Middle frontal gyrus (tissue), 1 donor: Measurements from ENCODE around the gene NR3C2.

ENCODE experiments used
- DNase-seq: peaks from one replicate; pipeline ENCODE4 v3.0.0-alpha.2; 2015; ENCODE audit warnings: low spot score; ENCODE audit errors: extremely low spot score

NR3C2 gene

DNA sequence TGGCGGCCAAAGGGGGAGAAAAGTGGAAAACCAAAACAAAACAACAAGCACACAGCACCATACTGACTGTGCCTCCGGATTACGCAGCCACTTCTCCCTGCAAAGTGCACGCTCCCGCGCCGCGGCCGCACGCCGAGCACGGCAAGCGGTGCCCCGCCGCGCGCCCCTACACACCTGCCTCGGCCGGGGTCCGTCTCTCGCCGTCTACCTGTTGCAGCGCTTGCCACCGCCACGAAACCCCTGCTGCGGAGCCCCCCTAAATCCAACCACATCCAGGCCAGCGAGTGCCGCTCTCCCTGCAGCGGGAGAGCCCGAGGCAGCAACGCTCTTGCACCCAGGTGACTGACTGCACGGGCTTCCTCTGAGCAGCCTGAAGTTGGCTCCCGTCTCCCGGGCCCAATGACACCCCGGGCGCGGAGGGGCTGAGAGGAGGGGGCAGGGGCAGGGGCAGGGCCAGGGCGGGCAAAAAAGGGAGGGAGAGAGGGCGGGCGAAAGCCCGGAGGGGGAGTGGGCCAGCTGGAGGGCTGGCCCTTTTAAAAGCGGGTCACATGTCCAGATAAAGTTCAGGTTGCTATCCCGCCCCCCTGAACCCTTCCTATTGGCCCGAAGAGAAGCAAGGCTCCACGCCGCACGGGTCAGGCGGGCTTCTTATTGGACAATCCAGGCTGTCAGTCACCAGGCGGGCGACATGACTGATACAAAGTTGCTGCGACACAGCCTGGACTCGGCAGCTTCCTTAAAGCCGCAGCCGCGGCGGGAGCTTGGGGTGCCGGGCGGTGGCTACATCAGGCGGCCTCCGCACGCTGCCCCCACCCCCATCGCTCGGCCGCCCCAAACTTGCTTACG, at the start of gene NR3C2:
NR3C2 (minus strand) TSS at position 429 of the 846 bp plus-strand sequence.
- DNase-seq: peak; percentile 99

DNA sequence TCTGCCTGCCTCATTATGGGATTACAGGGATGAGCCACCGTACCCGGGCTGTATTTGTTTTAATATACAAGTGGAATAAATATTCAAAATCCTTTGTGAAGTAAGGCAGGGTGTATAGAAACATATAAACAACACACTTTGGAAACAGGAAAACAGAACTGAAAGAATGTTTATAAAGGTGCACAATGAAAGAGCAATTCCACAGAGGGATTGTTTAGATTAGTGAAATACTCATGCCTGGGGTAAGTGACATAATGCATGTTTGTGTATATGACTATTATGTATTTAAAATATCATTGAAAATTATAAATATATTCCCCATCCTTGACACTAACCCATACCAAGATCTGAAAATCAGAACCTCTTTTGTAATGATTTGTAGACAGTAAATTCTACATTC, 45.0 kb upstream of the NR3C2 start:
- no peak for DNase-seq

DNA sequence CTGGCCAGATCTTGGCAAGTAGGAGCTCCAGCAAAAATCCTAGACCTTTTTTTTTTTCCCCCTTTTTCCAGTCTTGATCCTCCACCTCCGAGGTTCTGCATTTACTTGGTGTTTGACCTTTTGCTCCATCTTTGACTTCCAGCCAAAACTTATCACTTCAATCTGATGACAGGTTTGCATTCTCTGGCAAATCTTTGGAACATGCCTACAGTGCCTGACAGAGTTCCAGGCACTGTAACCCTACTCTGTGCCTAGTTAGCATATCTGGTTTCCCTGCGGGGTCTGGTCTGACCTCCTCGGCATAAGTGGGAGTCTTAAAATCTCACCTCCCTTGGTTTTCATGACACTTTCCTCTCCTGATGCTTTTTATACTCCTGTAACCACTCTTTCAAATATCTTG, 39.4 kb upstream of the NR3C2 start:
- no peak for DNase-seq

DNA sequence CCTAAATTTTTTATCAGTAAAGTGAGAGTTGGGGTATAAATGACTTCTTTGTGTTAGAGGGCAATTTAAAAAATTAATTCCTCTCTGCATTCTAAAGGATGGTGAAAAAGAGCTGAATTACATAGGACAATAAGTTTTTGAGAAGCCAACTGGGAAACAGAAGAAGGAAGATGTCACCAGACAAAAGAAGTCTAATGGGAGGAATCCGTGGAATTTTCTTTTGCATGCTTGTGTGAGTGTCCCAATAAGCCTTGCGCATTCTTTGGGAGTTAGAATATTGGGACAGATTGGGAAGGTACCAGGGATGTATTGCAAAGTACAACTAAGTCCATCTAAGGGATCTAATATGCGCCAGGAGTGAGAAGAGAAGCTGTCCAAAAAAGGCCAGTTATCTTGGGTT, 35.1 kb upstream of the NR3C2 start:
- no peak for DNase-seq

DNA sequence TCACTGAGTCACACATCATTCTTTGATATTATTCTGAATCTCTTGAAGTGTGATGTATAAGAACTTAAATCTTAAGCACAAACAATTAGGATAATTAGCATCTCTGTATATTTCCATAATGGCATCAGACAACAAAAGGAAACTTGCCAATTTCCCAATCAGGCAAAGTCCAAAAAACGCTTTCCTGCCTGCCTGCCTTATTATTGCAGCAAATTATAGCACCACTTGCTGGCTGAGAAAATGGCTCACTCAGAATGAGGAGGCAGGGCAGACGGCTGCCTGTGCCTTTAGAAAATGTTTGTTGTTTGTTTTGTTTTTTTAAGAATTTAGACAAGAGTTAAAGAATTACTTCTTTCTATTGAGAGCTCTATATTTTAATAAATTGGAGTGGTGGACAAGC, 27.7 kb upstream of the NR3C2 start:
- DNase-seq: no peak

DNA sequence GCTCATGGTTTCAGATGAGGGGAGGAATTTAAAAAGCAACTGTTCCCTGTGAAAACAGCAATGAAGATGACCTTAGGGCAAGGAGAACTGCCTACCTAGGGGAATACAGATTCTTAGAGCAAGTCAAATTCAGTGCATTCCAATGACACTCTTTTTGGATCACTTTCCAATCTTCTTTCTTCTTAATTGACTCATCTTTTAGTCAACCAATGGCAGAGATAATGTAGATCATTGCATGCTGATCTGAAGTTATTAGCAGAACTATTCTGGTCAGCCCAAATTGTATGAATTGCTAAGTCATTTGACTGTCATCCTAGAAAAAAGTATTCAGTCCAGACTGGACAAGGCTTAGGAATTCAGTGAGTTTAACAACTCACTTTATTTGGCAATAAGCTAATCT, 12.6 kb upstream of the NR3C2 start:
- DNase-seq: no peak

DNA sequence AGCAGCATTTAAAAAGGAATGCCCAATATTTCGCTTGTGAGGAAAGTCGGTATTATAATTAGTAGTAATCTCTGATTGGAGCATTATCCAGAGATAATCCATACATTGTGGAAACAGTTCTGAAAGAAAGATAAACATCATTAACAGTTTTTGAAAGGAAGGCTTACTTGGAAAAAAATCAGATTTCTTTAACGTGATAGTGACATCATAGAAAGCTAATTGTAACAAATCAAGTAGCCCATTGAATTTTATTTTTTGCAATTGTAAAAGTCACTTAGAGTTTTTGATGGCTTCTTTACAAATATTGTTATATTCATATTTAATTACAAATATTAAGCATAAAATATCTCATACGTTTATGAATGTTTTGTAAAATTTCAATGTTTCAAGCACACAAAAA, 11.6 kb upstream of the NR3C2 start:
- no peak for DNase-seq

DNA sequence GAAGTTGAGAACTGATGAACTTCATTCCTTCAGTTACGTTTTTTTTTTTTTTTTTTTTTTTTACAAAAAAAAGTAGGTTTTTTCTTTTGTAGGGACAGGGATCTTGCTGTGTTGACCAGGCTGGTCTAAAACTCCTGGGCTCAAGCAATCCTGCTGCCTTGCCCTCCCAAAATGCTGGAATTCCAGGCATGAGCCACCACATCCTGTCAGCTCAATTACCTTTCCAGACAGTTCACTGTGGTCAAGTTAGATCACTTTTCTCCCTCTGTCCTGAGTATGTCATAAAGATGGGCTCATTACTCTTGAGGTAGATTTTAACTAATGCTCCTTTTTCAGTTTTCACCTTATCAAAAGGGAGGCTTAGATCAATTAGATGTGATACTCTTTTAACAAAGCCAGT, 10.8 kb upstream of the NR3C2 start:
- DNase-seq: no peak

DNA sequence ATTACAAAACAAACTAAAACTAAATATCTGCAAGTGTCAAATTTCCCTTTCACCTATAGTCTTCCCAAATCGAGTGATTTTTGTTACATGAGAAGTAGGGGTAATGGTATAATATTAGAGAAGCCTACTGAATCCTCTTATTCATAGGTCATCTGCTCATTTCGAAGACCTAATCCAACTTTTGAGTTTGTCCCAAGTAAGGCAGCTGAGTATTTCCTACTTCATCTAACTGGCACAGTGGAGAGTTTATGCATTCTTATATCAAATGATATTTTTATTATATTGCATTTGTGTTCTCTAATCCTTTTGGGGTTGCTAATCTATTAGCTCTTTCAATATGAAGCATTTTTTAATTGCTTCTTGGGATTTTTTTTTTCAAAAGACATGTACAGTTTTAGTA, 7.7 kb upstream of the NR3C2 start:
- no peak for DNase-seq

DNA sequence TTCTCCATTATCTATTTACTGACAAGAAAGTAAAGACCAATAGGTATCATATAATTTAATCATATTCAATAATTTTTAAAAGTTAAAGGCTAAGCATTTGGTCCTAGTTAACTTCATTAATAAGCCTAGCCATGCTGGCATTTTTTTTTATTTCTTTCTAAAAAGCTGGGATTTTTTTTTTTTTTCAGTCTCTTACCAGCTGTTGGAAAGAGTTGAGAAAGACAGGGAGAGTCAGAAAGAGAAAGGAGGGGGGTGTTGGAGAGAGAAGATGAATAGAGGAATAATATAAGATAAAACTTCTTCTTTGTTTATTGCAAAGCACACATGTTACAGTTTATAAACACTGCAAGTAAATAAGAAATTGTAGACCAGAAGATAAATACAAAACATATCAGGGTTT, 5.9 kb upstream of the NR3C2 start:
- DNase-seq: no peak

DNA sequence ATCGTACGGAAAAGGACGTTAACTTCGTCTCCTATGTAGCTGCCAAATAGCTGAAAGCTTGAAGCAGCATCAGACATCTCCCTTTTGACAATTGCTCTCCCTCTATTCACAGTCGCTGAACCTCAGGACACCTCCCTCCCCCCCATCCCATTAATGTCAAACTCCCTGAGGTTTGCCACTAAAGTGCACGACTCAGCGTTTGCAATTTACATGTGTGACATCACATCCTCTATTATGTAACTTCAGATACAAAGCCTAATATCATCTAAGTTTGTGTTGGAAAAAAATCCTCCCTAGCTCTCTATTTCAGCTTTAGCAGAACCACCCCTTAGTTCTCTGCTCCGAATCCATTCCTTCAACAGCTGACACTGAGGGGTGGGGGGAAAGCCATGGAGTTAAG, 5.5 kb upstream of the NR3C2 start:
- no peak for DNase-seq

DNA sequence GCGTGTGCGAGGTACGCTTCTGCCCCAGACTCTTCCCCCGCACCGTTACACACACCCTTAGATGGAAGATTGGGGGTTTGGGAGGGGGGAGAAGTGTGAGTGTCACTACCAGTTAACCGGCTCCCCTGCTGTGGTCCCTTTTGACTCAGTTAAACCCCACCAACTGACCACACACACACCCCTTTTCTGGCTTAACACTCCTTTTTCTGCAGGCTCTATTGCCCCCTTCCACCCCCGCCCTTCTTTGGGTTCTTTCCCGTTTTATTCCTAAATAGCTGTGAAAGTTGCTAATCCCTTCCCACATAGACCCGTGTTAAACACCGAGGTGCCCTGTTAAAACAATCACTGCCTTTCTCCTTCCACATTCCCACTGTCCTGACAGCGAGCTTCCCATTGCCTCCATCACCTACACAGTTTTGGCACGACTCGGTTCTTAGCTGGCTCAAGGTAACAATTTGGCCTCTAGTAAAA, 3.7 kb upstream of the NR3C2 start:
- no peak for DNase-seq

DNA sequence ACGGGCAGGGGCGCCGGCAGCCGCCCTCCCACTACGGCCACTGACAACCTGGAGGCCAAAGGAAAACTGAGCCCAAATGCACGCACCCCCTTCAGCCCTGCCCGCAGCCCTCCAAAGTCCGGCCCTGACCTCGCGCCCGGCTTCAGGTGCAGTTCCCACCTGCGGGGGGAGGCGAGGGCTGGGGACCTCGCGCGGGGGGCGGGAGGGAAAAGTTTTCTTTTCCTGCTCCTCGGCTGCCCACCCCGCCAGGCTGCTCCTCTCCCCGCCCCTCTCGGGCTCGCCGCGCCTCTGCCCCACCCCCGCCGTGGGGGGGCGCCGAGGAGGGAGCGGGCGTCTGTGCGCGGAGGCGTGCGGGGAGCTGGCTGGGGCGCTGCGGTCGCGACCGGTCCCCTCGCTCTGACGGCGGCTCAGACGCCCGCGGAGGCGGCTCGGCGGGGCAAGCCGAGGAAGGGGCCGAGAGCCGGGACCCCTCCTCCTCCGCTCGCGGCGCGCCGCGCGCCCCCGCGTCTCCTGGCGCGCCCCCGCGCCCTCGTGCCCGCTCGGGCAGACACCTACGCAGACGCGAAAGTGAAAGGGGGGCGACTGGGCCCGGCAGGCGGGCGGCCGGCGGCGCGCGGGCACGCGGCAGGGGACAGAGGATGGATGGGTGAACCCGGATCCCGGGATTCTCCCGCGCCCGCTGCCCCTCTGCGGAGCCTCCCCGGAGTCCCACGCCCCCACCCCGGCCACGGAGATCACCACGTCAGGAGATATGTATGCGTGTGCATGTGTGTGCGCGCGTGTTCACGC, 3.1 kb upstream of the NR3C2 start:
- peak; percentile 18 for DNase-seq

DNA sequence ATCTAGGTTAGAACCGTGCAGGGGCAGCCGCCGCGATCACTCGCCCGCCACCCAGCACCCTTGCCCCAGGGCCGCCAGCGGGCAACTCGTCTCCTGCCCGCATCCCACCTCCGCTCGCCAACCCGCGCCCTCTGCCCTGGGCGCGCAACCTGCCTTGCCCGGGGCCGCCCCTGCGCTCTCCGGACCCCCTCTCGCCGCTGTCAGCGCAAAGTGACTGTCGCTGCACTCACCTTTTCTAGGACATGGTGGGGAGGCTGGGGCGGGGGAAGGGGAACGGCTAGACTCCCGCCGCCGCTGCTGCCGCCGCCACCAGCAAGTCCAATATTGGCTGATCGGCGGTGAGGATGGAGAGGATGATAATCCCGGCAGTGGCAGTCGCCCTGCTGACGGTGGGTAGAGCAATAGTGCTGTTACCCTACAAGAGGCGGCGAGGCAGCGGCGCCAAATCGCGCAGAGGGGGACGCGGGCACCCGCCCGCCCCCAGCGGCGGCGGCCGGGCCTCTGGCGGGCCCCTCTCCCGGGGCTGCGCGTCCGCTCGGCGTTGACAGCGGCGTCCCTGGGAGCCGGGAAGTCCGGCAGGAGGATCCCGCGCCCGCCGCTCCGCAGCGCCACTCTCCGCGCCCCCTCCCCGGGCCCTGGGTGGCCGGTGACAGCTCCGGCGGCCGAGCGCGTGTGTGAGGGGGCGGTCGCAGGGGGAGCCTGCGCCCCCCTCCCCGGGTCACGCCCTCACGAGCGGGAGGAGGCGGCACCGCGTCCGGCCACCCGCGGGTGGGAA, 2.3 kb upstream of the NR3C2 start:
- DNase-seq: peak; percentile 7

DNA sequence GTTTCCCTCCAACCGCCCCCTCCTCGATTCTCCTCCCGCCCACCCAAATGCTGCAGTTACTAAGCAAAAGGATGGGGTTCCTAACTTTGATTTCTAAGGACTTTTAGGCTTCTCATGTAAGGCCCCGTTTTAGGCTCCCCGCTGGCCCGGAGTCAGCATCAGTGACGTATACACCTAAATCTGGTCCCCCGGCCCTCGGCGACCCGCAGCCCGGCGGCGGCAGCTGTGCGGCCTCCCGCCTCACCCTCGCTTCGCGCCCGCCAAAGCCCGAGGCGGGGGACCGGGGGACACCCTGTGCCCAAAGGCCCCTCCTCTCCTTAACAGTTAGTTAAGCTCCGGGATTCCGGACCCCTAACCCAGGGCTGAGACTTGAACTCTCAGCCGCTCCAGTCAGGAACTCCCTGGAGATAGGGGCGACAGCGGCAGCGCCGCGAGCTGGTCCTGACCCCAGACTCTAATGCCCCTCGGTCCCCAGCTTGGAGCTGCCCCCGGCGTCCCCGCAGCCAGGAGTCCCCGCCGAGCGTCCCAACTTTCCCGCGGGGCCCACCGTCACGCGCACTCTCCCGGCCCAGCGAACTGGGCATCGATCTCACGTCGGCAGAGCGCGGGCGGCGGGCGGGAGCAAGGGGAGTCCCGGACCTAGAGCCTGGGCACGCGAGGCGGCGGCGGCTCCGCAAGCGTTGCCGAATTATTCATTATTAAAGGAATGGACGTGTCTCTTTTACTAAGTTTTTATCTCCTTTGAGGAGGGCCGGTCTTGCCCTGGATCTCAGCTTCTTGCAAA, 1.5 kb upstream of the NR3C2 start:
- DNase-seq: no peak

DNA sequence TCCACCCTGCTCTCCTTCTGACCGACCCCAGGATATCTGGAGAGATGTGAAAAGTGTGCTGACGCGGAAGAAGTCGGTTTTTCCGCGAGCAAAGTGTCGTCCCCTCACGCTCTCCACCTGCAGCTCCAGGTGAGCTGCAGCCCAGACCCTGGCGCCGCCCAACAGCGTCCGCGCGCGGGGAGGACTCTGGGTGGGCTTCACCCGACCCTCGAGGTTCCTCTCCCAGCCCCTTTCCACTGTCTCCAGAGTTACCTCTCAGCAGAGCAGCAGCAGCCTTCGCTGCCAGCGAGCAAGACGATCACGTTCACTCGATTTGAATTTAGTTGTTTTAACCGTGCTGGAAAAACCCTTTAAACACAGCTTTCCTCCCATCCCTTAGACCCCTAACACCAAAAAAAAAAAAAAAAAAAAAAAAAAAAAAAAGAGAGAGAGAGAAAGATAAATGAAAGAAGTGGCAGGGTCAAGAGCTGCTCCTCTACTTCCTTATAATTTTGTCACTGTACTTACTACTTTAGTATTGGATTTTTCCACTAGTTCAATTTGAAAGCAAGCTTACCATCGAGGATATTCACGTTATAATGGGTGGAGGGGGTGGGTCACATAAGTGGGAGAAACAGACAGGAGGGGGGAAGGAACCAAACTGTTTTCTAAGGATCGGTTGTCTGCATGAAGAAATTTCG, 758 bp upstream of the NR3C2 start:
- DNase-seq: no peak

DNA sequence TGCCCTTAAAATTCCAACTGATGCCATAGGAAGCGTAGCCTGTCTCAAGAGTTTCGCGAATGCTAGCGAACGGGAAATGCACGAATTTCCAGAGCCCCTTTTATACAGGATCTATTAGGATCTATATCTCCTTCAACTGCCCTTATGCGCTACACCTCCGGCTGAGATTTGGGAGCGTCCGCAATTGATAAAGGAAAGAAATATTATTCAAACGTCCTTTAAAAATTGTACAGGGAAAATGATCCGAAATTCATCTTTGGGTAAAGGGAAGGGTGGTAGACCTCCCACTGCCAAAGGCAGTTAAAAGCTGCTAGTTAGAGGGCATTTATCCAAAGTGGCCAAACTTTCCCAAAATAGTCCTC, 609 bp downstream of the NR3C2 start:
- no peak for DNase-seq

DNA sequence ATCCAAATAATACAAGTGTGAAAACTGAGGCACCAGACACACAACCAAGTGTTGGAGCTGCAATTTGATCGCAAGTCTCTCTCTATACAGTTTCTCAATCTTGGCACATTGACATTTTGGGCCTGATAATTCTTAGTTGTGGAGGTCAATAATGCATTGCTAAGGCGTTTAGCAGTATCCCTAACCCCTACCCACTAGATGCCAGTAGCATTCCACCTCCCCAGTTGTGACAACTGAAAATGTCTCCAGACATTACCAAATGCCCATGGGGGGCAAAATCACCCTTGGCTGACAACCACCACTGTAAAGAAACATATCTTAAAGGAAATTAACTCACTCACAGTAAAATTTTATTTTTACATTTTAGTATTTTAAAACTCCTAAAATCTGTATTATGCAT, 4.2 kb downstream of the NR3C2 start:
- DNase-seq: no peak

DNA sequence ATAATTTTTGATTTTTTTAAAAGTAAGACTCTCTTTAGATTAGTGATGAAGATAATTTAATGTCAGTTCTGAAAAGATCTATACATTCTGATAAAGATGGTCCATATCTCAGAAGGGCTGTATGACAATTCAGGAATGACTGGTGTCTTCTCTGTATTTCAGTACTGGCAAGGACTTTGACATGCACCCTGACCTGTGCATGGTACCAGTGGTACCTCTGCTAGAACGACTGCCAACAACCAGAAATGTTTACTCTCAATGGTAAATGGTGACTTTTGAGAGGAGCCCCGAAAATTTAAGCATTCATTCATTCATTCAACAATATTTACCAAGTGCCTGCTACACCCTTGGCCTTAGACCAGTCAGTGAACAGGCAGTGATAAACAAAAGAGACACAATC, 4.8 kb downstream of the NR3C2 start:
- no peak for DNase-seq

DNA sequence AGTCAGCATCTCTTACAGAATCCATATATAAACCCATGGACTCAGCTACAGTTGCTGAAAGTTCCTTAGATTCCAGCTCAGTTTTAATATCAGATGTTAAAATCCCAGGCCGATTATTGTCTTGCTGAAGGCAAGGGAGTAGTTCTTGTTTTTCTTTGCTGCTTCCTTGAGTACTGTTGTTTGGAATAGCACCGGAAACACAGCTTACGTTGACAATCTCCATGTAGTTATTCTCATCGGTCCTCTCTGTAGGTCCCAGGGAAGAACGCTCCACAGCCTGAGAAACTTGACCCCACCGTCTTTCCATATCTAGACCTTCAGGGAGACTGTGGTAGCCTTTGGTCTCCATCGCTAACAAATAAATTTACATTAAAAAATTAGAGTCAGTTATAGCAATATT, 5.7 kb downstream of the NR3C2 start:
- DNase-seq: no peak
